Activated naive CD4-positive, alpha-beta T cell treated with anti-CD3 and anti-CD28 coated beads for 36 hours (primary cell): ENCODE data around the gene DLGAP1. TPM values are rescaled to one million over a fixed set of nuclear protein-coding genes. Genes with fewer than 3 reads are reported as not detected.

Experiments
- CTCF ChIA-PET: fragments of 350-600 bp; sonication (Branson Sonifier 250); formaldehyde crosslinking; loops from one replicate; lab custom pipeline; 2021; ENCODE audit warnings: antibody characterized with exemption; lab: Charles Lee
- DNase-seq: peaks from one replicate; pipeline ENCODE4 v3.0.0-alpha.2; 2020
- H3K27ac Mint-ChIP-seq: one replicate; pipeline ENCODE4 v1.8.0; 2021; ENCODE audit warnings: mild to moderate bottlenecking, mixed read lengths
- H3K27me3 Mint-ChIP-seq: one replicate; pipeline ENCODE4 v1.8.0; 2021; ENCODE audit warnings: low read depth, mixed read lengths
- H3K36me3 Mint-ChIP-seq: one replicate; pipeline ENCODE4 v1.8.0; 2021; ENCODE audit warnings: low read depth, mixed read lengths
- H3K4me1 Mint-ChIP-seq: one replicate; pipeline ENCODE4 v1.8.0; 2021; ENCODE audit warnings: low read depth, mixed read lengths
- H3K4me3 Mint-ChIP-seq: one replicate; pipeline ENCODE4 v1.8.0; 2021; ENCODE audit warnings: mild to moderate bottlenecking, moderate library complexity, mixed read lengths
- H3K9me3 Mint-ChIP-seq: one replicate; pipeline ENCODE4 v1.8.0; 2021; ENCODE audit warnings: mixed read lengths
- intact Hi-C: fragments of 100-400 bp; cut with micrococcal nuclease; formaldehyde crosslinking; loops from one replicate; pipeline ENCODE4 v1.15.1; 2023
- total RNA-seq, 2 experiments: library from RNA; stranded (reverse); gene quantifications; one replicate each; pipeline ENCODE4 v1.2.3, GENCODE V29; 2021

The DLGAP1 gene
- total RNA-seq, 2 experiments from 2014 or later: not detected

- Mint-ChIP-seq H3K27me3 (peaks cover 2% of the 10 kb centered on the region), H3K27ac (no peak overlapping the region), H3K36me3 (peaks cover 1% of the 10 kb centered on the region), H3K9me3 (peaks cover 10% of the 10 kb centered on the region), H3K4me3 (no peak overlapping the region), H3K4me1 (no peaks in the 10 kb centered on the region)
- no peak for DNase-seq
- intact Hi-C loops: no loop called here
- CTCF ChIA-PET: interaction anchor here (1.8 kb wide), 1 partner anchor 11 kb away, joined by 6 read pairs; no protein-coding TSS in a partner anchor
Measured at GRCh38 chr18:3760741-3761140, 694.4 kb downstream of the DLGAP1 start.

- CTCF ChIA-PET: interaction anchor here (1.2 kb wide), 1 partner anchor 12 kb away, joined by 3 read pairs; no protein-coding TSS in a partner anchor
- Mint-ChIP-seq H3K4me1 (no peaks in the 10 kb centered on the region), H3K27ac (no peak overlapping the region), H3K9me3 (peaks cover 8% of the 10 kb centered on the region), H3K36me3 (no peaks in the 10 kb centered on the region), H3K27me3 (no peaks in the 10 kb centered on the region), H3K4me3 (no peak overlapping the region)
- intact Hi-C loops: no loop called here
- no peak for DNase-seq
Measured at GRCh38 chr18:3759099-3759498, 696.0 kb downstream of the DLGAP1 start.

DNA sequence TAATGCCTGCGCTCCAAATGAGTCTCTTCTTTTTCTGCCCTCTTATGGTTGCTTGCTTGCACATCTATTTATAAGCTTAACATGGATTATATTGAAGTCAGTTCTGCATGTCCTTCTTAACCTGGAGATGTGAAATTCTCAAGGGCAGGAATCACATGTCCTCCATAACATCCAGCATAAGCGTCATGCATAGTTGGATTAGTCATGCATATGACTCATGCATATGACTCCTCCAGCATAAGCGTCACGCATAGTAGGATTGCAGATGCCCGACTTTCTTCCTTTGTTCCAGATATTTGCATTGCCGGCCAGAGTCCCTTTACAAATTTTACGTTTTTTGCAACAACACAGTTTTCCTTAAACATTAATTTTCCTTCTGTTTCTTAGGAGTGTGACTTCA is 696.6 kb downstream of the DLGAP1 start:
- CTCF ChIA-PET: interaction anchor here (0.6 to 1.2 kb wide), 3 partner anchors 10 to 92 kb away, joined by 3 to 4 read pairs (median 3); no protein-coding TSS in a partner anchor
- H3K4me1 Mint-ChIP-seq: no peaks in the 10 kb centered on the region
- no peaks in the 10 kb centered on the region for H3K36me3 Mint-ChIP-seq
- peaks cover under 1% of the 10 kb centered on the region for H3K27me3 Mint-ChIP-seq
- intact Hi-C loops: no loop called here
- no peak overlapping the region for H3K4me3 Mint-ChIP-seq
- no peak overlapping the region for H3K27ac Mint-ChIP-seq
- H3K9me3 Mint-ChIP-seq: peaks cover 8% of the 10 kb centered on the region
- no peak for DNase-seq

DNA sequence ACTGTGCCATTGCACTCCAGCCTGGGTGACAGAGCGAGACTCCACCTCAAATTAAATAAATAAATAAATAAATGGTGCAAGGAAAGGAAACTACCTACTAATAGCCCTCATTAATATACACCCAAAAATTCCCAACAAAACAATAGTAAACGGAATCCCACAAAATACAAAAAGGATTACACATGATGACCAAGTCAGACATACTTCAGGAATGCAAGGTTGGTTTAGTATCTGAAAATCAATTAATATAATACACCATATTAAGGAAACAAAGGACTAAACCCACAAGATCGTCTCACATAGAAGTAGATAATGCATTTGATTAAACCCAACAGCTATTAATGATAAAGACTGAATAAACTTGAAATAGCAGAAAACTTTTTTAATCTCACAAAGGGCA is 697.7 kb downstream of the DLGAP1 start:
- Mint-ChIP-seq H3K4me3 (no peak overlapping the region), H3K27me3 (peaks cover 6% of the 10 kb centered on the region), H3K4me1 (no peaks in the 10 kb centered on the region), H3K27ac (no peak overlapping the region), H3K9me3 (peaks cover 8% of the 10 kb centered on the region), H3K36me3 (no peaks in the 10 kb centered on the region)
- no peak for DNase-seq
- CTCF ChIA-PET: interaction anchor here (1.3 kb wide), 1 partner anchor 14 kb away, joined by 4 read pairs; no protein-coding TSS in a partner anchor
- intact Hi-C loops: no loop called here

- no peak for DNase-seq
- intact Hi-C loops: no loop called here
- Mint-ChIP-seq H3K4me3 (no peak overlapping the region), H3K36me3 (no peaks in the 10 kb centered on the region), H3K4me1 (no peaks in the 10 kb centered on the region), H3K9me3 (peaks cover 8% of the 10 kb centered on the region), H3K27ac (no peak overlapping the region), H3K27me3 (peaks cover 9% of the 10 kb centered on the region)
- CTCF ChIA-PET: interaction anchor here (1.4 kb wide), 1 partner anchor 18 kb away, joined by 4 read pairs; no protein-coding TSS in a partner anchor
Measured at GRCh38 chr18:3753106-3753505, 702.0 kb downstream of the DLGAP1 start.

DNA sequence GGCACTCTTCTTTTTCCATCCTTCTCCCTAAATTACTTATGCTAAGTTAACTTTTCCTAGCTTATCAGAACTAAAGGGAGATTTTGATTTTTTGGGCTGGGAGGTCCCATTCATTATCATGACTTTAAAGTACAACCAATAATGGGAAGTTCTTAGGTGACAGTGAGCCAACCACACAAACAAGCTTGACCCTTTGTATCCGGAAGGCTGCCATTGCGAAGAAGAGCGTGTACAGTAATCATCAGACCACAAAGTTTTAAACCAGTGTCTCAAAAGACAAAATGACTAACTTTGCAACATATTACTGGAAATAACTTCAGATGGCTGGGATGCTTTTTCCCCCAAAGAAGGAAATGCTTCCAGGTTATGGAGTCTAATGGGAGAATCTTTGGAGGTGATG is 707.0 kb downstream of the DLGAP1 start:
- H3K4me1 Mint-ChIP-seq: no peaks in the 10 kb centered on the region
- H3K4me3 Mint-ChIP-seq: no peak overlapping the region
- peaks cover 5% of the 10 kb centered on the region for H3K27me3 Mint-ChIP-seq
- H3K9me3 Mint-ChIP-seq: no peaks in the 10 kb centered on the region
- CTCF ChIA-PET: no interaction called here
- no peak for DNase-seq
- no peak overlapping the region for H3K27ac Mint-ChIP-seq
- H3K36me3 Mint-ChIP-seq: no peaks in the 10 kb centered on the region
- intact Hi-C loops: no loop called here

DNA sequence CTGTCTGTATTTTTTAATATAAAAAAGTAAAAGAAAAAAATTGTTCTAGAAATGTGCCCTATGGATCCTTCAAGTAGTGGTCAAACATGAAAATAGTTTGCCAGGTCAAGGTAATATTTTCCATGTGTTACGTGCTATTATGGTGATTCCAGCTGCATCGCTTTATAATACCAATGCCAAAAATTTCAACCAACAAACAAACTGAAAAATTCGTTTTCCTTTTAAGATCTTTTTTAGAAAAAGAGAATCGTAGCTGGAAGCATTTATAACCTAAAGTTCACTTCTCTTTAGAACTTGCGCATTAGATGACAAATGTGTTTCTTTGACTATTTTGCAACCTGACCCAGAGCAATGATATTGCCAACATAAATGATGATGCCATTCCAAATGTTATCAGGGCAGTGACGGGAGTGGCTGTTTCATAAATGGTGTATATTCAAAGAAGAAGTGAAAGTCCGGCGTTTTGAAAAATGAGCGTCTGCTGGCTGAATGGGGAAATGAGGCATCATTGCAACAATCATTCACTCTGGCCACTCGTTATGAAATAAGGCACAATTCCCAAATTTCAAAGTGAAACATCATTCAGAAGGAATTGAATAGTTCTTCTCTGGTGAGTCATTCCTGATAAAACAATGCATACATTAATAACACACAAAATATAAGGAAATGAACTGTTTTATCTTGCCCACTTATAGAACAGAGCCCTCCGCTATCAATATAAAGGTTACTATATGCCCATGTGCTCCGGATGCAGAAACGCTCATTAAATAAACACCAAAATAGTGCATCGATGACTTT is 707.7 kb downstream of the DLGAP1 start:
- Mint-ChIP-seq H3K36me3 (no peaks in the 10 kb centered on the region), H3K27me3 (peaks cover 3% of the 10 kb centered on the region)
- no peak for DNase-seq

GRCh38 chr18:3742541-3742940 is 712.6 kb downstream of the DLGAP1 start:
- no peaks in the 10 kb centered on the region for H3K36me3 Mint-ChIP-seq
- DNase-seq: no peak
- CTCF ChIA-PET: no interaction called here

More for the DNA sequence above, 707.7 kb downstream of the DLGAP1 start:
- H3K4me1 Mint-ChIP-seq: no peaks in the 10 kb centered on the region
- no peak overlapping the region for H3K27ac Mint-ChIP-seq
- no peaks in the 10 kb centered on the region for H3K9me3 Mint-ChIP-seq
- intact Hi-C loops: no loop called here
- CTCF ChIA-PET: no interaction called here
- H3K4me3 Mint-ChIP-seq: no peak overlapping the region

GRCh38 chr18:3741333-3741732 is 713.8 kb downstream of the DLGAP1 start:
- peaks cover 4% of the 10 kb centered on the region for H3K9me3 Mint-ChIP-seq
- no peak overlapping the region for H3K27ac Mint-ChIP-seq
- H3K27me3 Mint-ChIP-seq: no peaks in the 10 kb centered on the region

More at GRCh38 chr18:3742541-3742940, 712.6 kb downstream of the DLGAP1 start:
- intact Hi-C loops: no loop called here
- Mint-ChIP-seq H3K4me1 (no peaks in the 10 kb centered on the region), H3K27me3 (no peaks in the 10 kb centered on the region), H3K9me3 (peaks cover 4% of the 10 kb centered on the region), H3K27ac (no peak overlapping the region), H3K4me3 (no peak overlapping the region)

GRCh38 chr18:3728704-3729437 is 726.2 kb downstream of the DLGAP1 start:
- CTCF ChIA-PET: no interaction called here
- H3K36me3 Mint-ChIP-seq: no peaks in the 10 kb centered on the region
- H3K27ac Mint-ChIP-seq: no peak overlapping the region
- no peak overlapping the region for H3K4me3 Mint-ChIP-seq
- DNase-seq: no peak
- no peaks in the 10 kb centered on the region for H3K4me1 Mint-ChIP-seq
- no peaks in the 10 kb centered on the region for H3K9me3 Mint-ChIP-seq
- intact Hi-C loops: no loop called here
- H3K27me3 Mint-ChIP-seq: peaks cover 23% of the 10 kb centered on the region

More at GRCh38 chr18:3741333-3741732, 713.8 kb downstream of the DLGAP1 start:
- DNase-seq: no peak
- CTCF ChIA-PET: no interaction called here
- H3K4me3 Mint-ChIP-seq: no peak overlapping the region
- intact Hi-C loops: no loop called here
- H3K36me3 Mint-ChIP-seq: no peaks in the 10 kb centered on the region
- no peaks in the 10 kb centered on the region for H3K4me1 Mint-ChIP-seq

GRCh38 chr18:3727274-3727673 is 727.8 kb downstream of the DLGAP1 start:
- no peaks in the 10 kb centered on the region for H3K9me3 Mint-ChIP-seq
- no peak for DNase-seq
- no peaks in the 10 kb centered on the region for H3K36me3 Mint-ChIP-seq
- CTCF ChIA-PET: interaction anchor here (0.9 kb wide), 1 partner anchor 379 kb away, joined by 3 read pairs; no protein-coding TSS in a partner anchor
- no peak overlapping the region for H3K4me3 Mint-ChIP-seq
- no peak overlapping the region for H3K27ac Mint-ChIP-seq
- intact Hi-C loops: no loop called here
- peaks cover 25% of the 10 kb centered on the region for H3K27me3 Mint-ChIP-seq
- H3K4me1 Mint-ChIP-seq: no peaks in the 10 kb centered on the region

GRCh38 chr18:3726238-3726951 is 728.7 kb downstream of the DLGAP1 start:
- Mint-ChIP-seq H3K36me3 (no peaks in the 10 kb centered on the region), H3K27me3 (peaks cover 25% of the 10 kb centered on the region), H3K4me1 (no peaks in the 10 kb centered on the region), H3K27ac (no peak overlapping the region), H3K9me3 (no peaks in the 10 kb centered on the region), H3K4me3 (no peak overlapping the region)
- no peak for DNase-seq
- CTCF ChIA-PET: no interaction called here
- intact Hi-C loops: no loop called here
